KOPT-K1 (cell line): ENCODE data around the gene LUZP1.

Experiments
- H3K27ac ChIP-seq: fragments of 200-600 bp; sonication (generic); 2 replicates; pipeline ENCODE4 v1.5.1; 2016; ENCODE audit warnings: antibody characterized with exemption, mild to moderate bottlenecking, low read depth, low read length; ENCODE audit not compliant: poor library complexity, severe bottlenecking
- H3K36me3 ChIP-seq: fragments of 200-600 bp; sonication (generic); 2 replicates; pipeline ENCODE4 v1.5.1; 2017; ENCODE audit warnings: antibody characterized with exemption, mild to moderate bottlenecking, low read length, moderate library complexity; ENCODE audit not compliant: insufficient read depth
- H3K9me3 ChIP-seq: fragments of 200-600 bp; sonication (generic); 2 replicates; pipeline ENCODE4 v1.5.1; 2017; ENCODE audit warnings: antibody characterized with exemption, low read length, mild to moderate bottlenecking; ENCODE audit not compliant: insufficient read depth, poor library complexity, severe bottlenecking

LUZP1 gene

DNA sequence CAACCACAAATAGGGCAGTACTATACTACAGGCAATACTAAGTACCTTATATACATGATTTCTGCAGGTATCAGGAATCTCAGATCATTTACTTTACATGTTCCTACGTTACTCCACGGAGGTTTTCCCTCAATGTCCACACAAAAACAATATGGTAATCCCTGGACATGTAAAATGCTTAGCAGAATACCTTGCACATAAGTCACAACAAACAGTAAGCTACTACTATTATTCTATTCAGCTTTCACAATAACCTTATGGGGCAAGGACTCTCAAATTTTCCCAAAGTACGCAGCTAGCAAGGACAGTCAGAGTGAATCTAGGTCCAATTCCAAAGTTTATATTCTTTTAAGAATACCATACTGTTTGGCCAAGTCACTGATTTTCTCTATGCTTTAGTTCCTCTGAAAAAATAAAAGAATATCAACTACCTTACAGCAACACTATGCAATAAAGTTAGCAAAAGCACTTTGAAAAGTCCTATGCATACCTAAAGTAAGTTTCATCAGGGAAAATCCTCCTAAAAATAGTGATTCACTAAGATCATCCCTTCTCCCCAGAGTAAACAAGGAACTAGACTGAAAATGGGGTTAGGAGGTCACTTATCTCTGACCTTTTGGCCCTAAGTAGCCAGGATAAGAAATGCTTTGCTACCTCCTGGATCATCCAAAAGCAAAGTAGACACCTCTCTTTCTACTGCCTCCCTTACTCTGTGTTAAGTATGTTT, 67.4 kb downstream of the LUZP1 start:
- Histone ChIP-seq H3K36me3 (peaks cover 10% of the 10 kb centered on the region; the same call in 1 of the 2 replicates), H3K27ac (no peak overlapping the region)

DNA sequence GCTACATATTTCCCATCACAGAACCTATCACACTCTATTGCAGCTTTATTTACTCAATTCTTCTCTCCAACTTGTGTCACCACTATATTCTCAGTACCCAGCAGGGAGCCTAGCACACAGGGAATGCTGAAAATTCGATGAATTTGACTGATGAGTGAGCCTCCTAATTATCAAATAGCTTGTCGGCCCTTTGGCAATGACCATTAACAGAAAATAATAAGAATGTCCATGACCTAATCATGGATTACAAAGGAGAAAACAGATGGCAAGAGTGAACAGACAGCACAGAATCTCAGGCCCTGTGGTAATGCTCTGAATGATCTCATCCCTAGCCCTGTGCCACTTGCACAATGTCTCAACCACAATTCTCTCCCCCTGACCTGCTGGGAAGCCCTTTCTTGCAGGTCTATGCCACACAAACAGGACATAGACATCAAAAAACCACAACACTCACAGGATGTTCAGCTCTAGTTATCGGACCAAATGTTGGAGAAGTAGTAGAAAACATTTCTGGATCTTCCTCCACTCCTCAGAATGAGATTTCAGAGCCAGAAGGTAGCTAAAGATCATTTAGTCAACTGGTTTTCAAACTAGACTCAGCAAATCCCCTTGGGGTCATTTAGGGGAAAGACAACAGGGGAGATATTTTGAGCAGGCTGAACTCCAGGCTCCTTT, 68.4 kb downstream of the LUZP1 start:
- peaks cover 8% of the 10 kb centered on the region; the same call in 1 of the 2 replicates for H3K36me3 ChIP-seq
- H3K9me3 ChIP-seq: no peaks in the 10 kb centered on the region
- no peak overlapping the region for H3K27ac ChIP-seq

More for the DNA sequence above, 67.4 kb downstream of the LUZP1 start:
- no peaks in the 10 kb centered on the region for H3K9me3 ChIP-seq

DNA sequence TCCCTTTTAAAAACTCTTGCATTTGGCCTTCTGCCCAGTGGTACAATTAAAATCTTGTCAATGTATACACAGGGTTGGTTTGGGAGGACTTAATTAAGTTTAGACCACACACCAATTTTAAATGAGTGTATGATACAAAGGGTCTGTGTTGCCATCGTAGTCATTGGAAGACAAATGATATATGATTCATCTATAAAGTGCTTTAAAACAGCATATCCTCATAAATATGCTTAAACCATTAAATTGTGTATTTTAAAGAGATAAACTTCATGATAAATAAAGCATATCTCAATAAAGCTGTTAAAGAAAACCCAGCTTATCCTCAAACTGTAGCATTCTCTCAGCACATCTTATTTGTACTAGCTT, 69.5 kb downstream of the LUZP1 start:
- Histone ChIP-seq H3K9me3 (no peaks in the 10 kb centered on the region), H3K27ac (no peak overlapping the region), H3K36me3 (peaks cover 9% of the 10 kb centered on the region)

DNA sequence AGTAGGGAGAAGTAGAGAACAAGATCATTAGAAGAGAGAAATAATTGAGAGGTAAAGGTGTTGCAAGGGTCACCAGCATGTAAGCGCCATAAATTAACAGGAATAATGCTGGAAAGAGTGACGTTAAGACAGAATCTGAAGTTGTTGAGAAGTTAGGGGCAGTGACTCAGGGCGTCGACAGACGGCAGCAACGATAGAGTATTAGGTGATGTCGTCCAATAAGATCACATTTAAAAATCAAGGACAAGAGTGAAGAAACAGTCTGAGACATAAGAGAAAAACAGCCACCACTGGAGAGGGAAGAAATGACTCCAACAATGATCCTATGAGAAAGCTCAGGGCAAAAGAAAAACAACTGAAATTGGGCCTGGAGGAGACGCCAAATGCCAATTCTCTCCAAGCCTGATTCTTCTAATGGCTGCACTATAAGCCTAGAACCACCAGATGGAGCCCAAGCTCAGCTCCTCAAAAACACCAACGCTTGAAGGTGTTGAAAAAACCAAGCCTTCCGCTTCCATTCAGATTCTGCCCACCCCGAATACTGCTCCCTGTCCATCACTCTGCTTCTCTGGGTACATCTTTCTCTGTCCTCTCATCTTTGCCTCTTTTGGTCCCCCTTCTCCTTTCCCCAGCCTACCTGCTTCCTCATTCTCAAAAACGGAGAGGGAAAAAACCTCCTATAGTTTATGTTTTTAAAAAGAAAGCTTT, 70.0 kb downstream of the LUZP1 start:
- peaks cover 14% of the 10 kb centered on the region for H3K36me3 ChIP-seq

DNA sequence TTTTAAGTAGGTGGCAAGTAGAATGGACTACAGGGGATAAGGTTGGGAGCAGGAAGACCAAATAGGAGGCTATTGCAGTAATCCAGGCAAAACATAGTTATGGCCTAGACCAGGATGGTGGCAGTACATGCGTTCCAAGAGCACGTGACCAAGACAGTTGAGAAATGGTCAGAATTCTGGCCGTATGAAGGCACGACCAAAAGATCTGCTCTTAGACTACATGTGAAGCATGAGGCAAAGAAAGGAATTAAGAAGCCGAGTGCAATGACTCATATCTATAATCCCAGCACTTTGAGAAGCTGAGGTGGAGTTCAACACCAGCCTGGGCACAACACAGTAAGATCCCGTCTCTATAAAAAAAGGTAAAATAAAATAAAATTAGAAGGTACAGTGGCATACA, 71.3 kb downstream of the LUZP1 start:
- no peak overlapping the region for H3K27ac ChIP-seq
- peaks cover 27% of the 10 kb centered on the region for H3K36me3 ChIP-seq

More for the DNA sequence above, 70.0 kb downstream of the LUZP1 start:
- no peaks in the 10 kb centered on the region for H3K9me3 ChIP-seq
- no peak overlapping the region for H3K27ac ChIP-seq

DNA sequence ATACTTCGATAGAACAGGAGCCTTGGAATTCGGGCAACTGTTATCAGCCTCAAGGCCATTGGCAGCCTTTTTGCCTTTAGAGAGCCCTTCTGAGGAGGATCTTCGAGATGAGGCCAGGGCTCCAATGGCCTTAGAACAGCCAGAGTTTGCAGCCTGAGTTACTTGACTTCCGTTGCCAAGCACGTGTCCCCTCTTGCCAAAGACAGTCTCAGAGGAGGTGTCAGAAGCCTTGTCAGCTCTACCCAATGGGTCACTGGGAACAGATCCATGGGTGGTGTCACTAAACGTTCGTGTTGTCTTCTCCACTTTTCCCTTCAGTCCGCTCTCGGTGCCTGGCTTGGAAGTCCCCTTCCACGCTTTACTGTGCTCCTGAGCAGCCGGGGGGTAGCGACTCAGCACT, 76.2 kb downstream of the LUZP1 start:
- Histone ChIP-seq H3K9me3 (no peaks in the 10 kb centered on the region), H3K36me3 (peaks cover 72% of the 10 kb centered on the region), H3K27ac (no peak overlapping the region)

More for the DNA sequence above, 71.3 kb downstream of the LUZP1 start:
- no peaks in the 10 kb centered on the region for H3K9me3 ChIP-seq

DNA sequence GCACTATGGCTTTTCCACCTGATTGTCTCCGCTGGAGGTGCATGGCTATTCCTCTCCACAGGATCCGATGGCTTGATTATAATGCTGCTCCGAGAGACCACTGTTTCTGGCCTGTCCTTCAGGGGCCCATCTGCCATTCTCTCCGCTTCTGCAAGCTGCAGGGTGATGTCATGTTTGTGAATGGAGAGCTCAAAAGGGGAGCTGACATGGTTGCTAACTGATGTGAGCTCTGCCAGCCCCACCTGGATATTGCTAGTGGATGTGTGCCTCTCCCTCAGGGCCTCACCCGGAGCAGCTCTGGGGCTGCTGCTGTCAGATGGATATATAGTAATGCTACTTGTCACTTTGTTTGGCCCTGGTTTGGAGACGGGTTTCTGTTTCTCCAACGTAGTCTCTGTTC, 77.1 kb downstream of the LUZP1 start:
- H3K9me3 ChIP-seq: no peaks in the 10 kb centered on the region
- peaks cover 76% of the 10 kb centered on the region for H3K36me3 ChIP-seq
- H3K27ac ChIP-seq: no peak overlapping the region

DNA sequence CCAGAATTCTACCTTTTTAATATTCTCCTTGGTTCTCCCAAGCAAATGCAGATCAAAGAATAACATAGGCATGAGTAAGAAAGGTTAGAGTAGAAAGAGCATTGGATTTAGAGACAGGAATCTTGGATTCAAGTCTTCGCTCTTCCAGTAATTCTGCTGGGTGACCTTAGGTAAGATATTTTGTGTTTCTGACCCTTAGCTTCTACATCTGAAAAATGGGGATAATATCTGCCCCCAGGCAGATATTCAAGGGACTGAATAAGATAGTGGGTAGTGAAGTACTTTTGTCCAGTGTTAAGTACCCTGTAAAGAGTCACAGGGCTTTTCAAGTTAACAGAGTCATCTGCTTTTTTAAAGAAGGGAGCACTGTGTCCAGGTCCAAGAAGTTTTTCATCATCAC, 78.6 kb downstream of the LUZP1 start:
- Histone ChIP-seq H3K36me3 (peaks cover 91% of the 10 kb centered on the region), H3K9me3 (no peaks in the 10 kb centered on the region)

DNA sequence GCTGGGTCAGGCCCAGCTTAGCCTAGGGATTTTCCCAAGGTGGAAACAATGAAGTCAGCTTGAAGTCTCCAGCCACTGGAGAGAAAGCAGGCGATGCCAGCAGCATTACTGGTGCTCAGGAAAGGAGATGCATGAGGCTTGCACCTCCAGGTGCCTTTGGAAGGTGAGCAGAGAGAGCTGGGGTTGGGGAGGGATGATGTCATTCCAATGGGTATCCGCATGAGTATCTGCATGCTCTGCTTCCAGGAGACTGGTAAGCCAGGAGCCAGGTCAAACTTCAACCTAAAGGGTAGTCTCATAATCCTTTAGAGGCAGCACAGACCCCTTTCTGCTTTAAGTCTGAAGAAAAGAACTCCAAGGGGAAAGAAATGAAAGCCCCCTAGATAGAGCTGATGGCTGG, 80.6 kb downstream of the LUZP1 start:
- H3K27ac ChIP-seq: no peak overlapping the region
- H3K36me3 ChIP-seq: peaks cover 96% of the 10 kb centered on the region
- no peaks in the 10 kb centered on the region for H3K9me3 ChIP-seq

More for the DNA sequence above, 78.6 kb downstream of the LUZP1 start:
- no peak overlapping the region for H3K27ac ChIP-seq

DNA sequence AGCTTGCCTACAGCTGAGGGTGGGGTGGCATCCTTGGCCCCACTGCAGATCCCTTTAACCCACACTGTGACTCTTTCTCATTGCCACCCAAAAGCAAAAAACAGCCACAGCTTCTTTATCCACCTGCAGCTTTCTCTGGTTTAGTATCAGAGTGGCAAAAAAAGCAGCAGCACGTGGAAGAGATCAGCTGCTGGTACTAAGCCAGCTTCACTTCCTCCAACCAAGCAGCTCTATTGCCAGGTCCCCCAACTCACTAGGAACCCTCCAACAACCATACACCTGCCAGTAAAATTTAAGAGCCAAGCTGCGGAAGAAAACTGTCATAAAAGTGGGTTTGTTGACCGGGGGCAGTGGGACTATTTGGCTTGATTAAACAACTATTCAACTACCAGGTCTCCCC, 83.0 kb downstream of the LUZP1 start:
- Histone ChIP-seq H3K36me3 (peaks cover 96% of the 10 kb centered on the region), H3K27ac (no peak overlapping the region), H3K9me3 (no peaks in the 10 kb centered on the region)

DNA sequence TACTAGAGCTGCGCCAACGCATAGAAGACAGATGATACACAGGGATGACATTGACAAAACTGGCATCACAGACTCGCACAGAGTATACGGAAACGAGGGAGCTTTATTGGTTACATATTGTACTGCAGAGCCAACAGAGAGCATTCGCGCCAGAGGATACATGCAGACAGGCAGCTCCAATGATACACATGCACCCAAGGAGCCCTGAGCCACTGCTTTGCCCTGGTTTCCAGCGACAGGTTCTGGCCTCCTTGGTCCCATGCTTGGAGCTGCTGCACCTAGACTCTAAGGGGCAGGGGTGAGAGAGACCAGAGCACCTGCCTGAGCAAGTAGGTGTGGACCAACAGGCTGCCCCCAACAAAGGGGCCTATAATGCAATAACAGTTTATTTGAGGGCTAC, 83.8 kb downstream of the LUZP1 start:
- Histone ChIP-seq H3K9me3 (no peaks in the 10 kb centered on the region), H3K27ac (no peak overlapping the region), H3K36me3 (peaks cover 96% of the 10 kb centered on the region)

DNA sequence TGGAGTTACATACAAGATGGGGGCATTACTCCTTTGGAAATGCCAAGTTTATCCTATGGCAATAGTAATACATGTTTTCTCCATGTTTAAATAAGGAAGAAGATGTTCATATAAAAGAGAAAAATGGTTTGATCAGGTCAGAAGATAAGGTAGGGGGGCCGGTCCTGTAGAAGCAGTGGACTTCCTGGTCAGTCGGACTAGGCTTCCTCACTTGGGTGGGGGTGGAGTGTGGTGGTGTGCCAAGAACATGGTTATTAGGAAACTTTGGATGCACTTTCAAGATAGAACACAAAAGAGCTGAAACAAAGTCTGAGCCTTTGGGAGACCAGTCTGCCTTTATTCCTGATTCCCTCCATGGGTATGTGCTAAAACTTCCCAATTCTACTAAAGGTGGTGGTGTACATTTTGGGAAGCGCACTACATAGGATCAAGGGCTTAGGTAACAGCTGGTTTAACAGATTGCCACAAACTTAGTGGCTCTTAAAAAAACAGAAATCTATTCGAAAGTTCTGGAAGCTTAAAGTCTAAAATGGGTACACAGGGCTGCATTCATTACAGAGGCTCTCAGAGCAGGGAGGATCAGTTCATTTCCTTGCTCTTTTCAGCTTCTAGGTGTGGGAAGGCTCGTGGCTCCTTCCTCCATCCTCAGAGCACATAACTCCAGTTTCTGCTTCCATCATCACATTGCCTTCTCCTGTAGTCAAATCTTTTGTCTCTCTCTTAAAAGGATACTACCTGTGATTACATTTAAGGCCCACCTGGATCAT, 84.8 kb downstream of the LUZP1 start:
- Histone ChIP-seq H3K36me3 (peaks cover 100% of the 10 kb centered on the region), H3K9me3 (no peaks in the 10 kb centered on the region), H3K27ac (no peak overlapping the region)

DNA sequence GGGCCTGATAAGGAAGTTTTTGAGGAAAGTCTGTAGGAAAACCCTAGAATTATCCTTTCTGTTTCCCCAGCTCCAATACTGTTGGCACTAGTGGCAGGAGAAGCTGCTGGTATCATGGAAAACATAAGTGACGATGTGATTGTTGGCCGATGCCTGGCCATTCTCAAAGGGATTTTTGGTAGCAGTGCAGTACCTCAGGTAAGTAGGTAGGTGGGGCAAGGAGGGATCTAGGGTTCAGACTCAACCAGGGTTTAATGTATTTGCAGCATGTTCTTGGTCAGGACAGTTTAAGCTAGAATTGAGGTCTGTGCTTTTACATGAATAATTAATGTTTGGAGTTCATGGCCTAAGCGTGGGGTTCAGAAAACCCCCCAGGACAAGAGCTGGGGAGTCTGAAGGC, 87.3 kb downstream of the LUZP1 start:
- H3K36me3 ChIP-seq: peaks cover 100% of the 10 kb centered on the region

DNA sequence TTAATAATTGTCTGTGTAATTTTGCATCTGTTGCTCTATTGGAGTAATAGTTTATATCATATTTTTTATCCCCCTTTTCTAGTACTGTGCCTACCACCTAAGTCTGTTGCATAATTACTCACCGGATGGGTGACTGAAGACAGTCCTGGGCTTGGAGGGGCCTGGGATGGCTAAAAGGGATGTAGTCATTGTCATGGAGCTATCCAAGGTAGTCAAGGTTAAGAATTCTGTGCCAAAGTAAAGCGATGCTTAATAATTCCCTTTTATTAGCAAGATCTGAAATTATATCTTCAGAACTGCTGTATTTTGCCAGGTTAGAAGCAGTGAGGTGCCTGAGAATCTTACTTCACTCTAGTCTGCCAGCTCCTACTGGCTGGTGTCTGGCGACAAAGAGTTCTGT, 87.8 kb downstream of the LUZP1 start:
- Histone ChIP-seq H3K36me3 (peaks cover 99% of the 10 kb centered on the region), H3K9me3 (no peaks in the 10 kb centered on the region), H3K27ac (no peak overlapping the region)

More for the DNA sequence above, 87.3 kb downstream of the LUZP1 start:
- H3K27ac ChIP-seq: no peak overlapping the region
- no peaks in the 10 kb centered on the region for H3K9me3 ChIP-seq

DNA sequence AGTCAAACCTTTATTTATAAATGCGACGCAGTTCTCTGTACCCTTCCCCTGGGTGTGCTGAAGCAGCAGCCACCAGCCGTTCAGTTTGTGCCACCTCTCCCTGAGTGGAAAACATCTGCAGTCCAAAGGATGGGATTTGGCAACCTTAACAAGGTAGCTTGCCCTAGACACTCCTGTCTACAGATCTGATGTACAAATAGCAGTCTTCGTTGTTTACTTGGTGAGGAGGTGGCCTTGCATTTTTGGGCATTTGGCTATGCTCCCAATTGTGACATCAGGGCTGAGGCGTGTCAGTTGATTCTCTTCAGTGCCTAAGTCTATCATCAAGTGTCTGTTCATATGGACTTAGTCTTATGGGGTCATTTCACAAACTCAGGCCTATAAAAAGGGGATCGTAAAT, 89.6 kb downstream of the LUZP1 start:
- Histone ChIP-seq H3K9me3 (no peaks in the 10 kb centered on the region), H3K36me3 (peaks cover 93% of the 10 kb centered on the region), H3K27ac (no peak overlapping the region)
